HEK293 (cell line): ENCODE results near the gene NAGA.

Experiments
- CTCF ChIA-PET: fragments of 350-600 bp; formaldehyde crosslinking; extraction: SDS; loops from one replicate; lab custom pipeline; 2021; ENCODE audit warnings: antibody characterized with exemption; lab: Yijun Ruan, JAX
- POLR2A ChIA-PET: fragments of 300-600 bp; formaldehyde crosslinking; extraction: SDS; loops from one replicate; lab custom pipeline; 2020; ENCODE audit warnings: antibody characterized with exemption, inconsistent platforms; lab: Yijun Ruan, JAX
- H3K27ac ChIP-seq: fragments of 200-500 bp; sonication (Bioruptor generic); 2 replicates; pipeline ENCODE4 v1.5.1; 2014; ENCODE audit warnings: low read depth, low read length, control low read depth, inconsistent platforms; ENCODE audit errors: extremely low read depth
- H3K36me3 ChIP-seq, 2 experiments: fragments of 200-500 bp in 1 of 2; sonication (Bioruptor generic) in 1 of 2; 1 replicate in 1 of 2; 2 replicates in 1 of 2; pipeline ENCODE4 v1.5.1; 2014 to 2017; ENCODE audit warnings: inconsistent platforms in 2 of 2, low read length in 2 of 2; ENCODE audit not compliant: control insufficient read depth in 2 of 2, insufficient read depth in 1 of 2
- H3K4me1 ChIP-seq: fragments of 200-500 bp; sonication (Bioruptor generic); 2 replicates; pipeline ENCODE4 v1.5.1; 2014; ENCODE audit warnings: mild to moderate bottlenecking, low read length, inconsistent platforms; ENCODE audit not compliant: control insufficient read depth, insufficient read depth
- H3K4me3 ChIP-seq: 2 replicates; pipeline ENCODE4 v1.5.1; 2011; ENCODE audit warnings: low read depth, mild to moderate bottlenecking, control low read depth, low read length, moderate library complexity
- H3K9me3 ChIP-seq: fragments of 200-500 bp; sonication (Bioruptor generic); 2 replicates; pipeline ENCODE4 v1.5.1; 2014; ENCODE audit warnings: low read depth, low read length, inconsistent platforms; ENCODE audit not compliant: control insufficient read depth, insufficient read depth
- GLIS2 ChIP-seq: fragments of 450-650 bp; formaldehyde crosslinking; IDR thresholded peaks from 2 replicates; pipeline ENCODE4 v1.5.1; 2016; ENCODE audit warnings: missing biosample characterization, missing genetic modification characterization
- HOXD13 ChIP-seq: sonication (generic); formaldehyde crosslinking; IDR thresholded peaks from 2 replicates; pipeline ENCODE4 v1.8.0; 2022; ENCODE audit warnings: missing genetic modification reagents, borderline replicate concordance
- INSM2 ChIP-seq: fragments of 450-650 bp; formaldehyde crosslinking; IDR thresholded peaks from 2 replicates; pipeline ENCODE4 v1.5.1; 2016; ENCODE audit warnings: missing biosample characterization, missing genetic modification characterization
- PRDM1 ChIP-seq: fragments of 450-650 bp; formaldehyde crosslinking; IDR thresholded peaks from 2 replicates; pipeline ENCODE4; 2016; ENCODE audit warnings: missing biosample characterization, missing genetic modification characterization
- TRIM28 ChIP-seq: IDR thresholded peaks from 2 replicates; pipeline ENCODE4 v1.6.1; 2011; ENCODE audit warnings: low read length, control low read depth, borderline replicate concordance
- YY1 ChIP-seq: fragments of 450-650 bp; formaldehyde crosslinking; IDR thresholded peaks from 2 replicates; pipeline ENCODE4 v1.5.1; 2018; ENCODE audit warnings: missing biosample characterization, missing genetic modification characterization
- ZBTB10 ChIP-seq: fragments of 450-650 bp; formaldehyde crosslinking; IDR thresholded peaks from 2 replicates; pipeline ENCODE4 v1.5.1; 2016; ENCODE audit warnings: missing biosample characterization, missing genetic modification characterization
- ZBTB7A ChIP-seq: fragments of 450-650 bp; formaldehyde crosslinking; IDR thresholded peaks from 2 replicates; pipeline ENCODE4 v1.5.1; 2016; ENCODE audit warnings: low read depth, missing biosample characterization, missing genetic modification characterization
- ZFP69B ChIP-seq: fragments of 450-650 bp; formaldehyde crosslinking; IDR thresholded peaks from 2 replicates; pipeline ENCODE4 v1.5.1; 2016; ENCODE audit warnings: missing biosample characterization, missing genetic modification characterization
- ZNF311 ChIP-seq: fragments of 450-650 bp; formaldehyde crosslinking; IDR thresholded peaks from 2 replicates; pipeline ENCODE4 v1.5.1; 2017; ENCODE audit warnings: missing biosample characterization, missing genetic modification characterization, borderline replicate concordance
- ZNF366 ChIP-seq: fragments of 450-650 bp; formaldehyde crosslinking; conservative IDR thresholded peaks from 2 replicates; pipeline ENCODE4 v1.5.1; 2016; ENCODE audit warnings: missing biosample characterization, missing genetic modification characterization
- ZNF398 ChIP-seq: fragments of 450-650 bp; formaldehyde crosslinking; IDR thresholded peaks from 2 replicates; pipeline ENCODE4 v1.5.1; 2017; ENCODE audit warnings: missing biosample characterization, missing genetic modification characterization
- ZNF433 ChIP-seq: fragments of 450-650 bp; formaldehyde crosslinking; IDR thresholded peaks from 2 replicates; pipeline ENCODE4 v1.5.1; 2016; ENCODE audit warnings: missing biosample characterization, missing genetic modification characterization, low read depth
- ZNF580 ChIP-seq: fragments of 450-650 bp; formaldehyde crosslinking; IDR thresholded peaks from 2 replicates; pipeline ENCODE4 v1.5.1; 2016; ENCODE audit warnings: missing biosample characterization, missing genetic modification characterization
- ZNF768 ChIP-seq: fragments of 450-650 bp; formaldehyde crosslinking; IDR thresholded peaks from 2 replicates; pipeline ENCODE4 v1.5.1; 2018; ENCODE audit warnings: missing biosample characterization, mild to moderate bottlenecking, missing genetic modification characterization
- TF ChIP-seq, protein P1 (sequence below): fragments of 450-650 bp; formaldehyde crosslinking; IDR thresholded peaks from 2 replicates; pipeline ENCODE4; 2016; ENCODE audit warnings: missing biosample characterization, missing genetic modification characterization
- TF ChIP-seq, protein P2 (sequence below): fragments of 450-650 bp; formaldehyde crosslinking; IDR thresholded peaks from 2 replicates; pipeline ENCODE4 v1.5.0; 2017; ENCODE audit warnings: missing biosample characterization, missing genetic modification characterization, borderline replicate concordance

NAGA gene

GRCh38 chr22:42021571-42021970 is 49.0 kb downstream of the NAGA start:
- TF ChIP-seq ZNF398 (tag by site-specific recombination): no peak
- Histone ChIP-seq H3K9me3 (no peaks in the 10 kb centered on the region; the same call in 1 of the 2 replicates), H3K27ac (no peak overlapping the region), H3K4me3 (no peak overlapping the region), H3K4me1 (no peaks in the 10 kb centered on the region), H3K36me3 (no peaks in the 10 kb centered on the region)
- POLR2A ChIA-PET: no interaction called here
- CTCF ChIA-PET: no interaction called here

- Histone ChIP-seq H3K27ac (no peak overlapping the region), H3K4me3 (no peak overlapping the region), H3K4me1 (no peaks in the 10 kb centered on the region), H3K9me3 (no peaks in the 10 kb centered on the region; the same call in 1 of the 2 replicates), H3K36me3 (no peaks in the 10 kb centered on the region)
- POLR2A ChIA-PET: no interaction called here
- CTCF ChIA-PET: no interaction called here
- no peak for TF ChIP-seq ZBTB7A (tag by site-specific recombination)
- TF ChIP-seq PRDM1: peak; percentile 83
- TF ChIP-seq ZNF433 (tag by site-specific recombination): no peak
- no peak for TF ChIP-seq ZNF768 (tag by site-specific recombination)
- TF ChIP-seq ZBTB10 (tag by site-specific recombination): no peak
- no peak for TF ChIP-seq ZNF580 (tag by site-specific recombination)
- TF ChIP-seq GLIS2 (tag by site-specific recombination): no peak
- TF ChIP-seq YY1: no peak
- TF ChIP-seq ZNF366 (tag by site-specific recombination): peak; percentile 60; the same call in 1 of the 2 replicates
- no peak for TF ChIP-seq INSM2
- TF ChIP-seq, protein P1, sequence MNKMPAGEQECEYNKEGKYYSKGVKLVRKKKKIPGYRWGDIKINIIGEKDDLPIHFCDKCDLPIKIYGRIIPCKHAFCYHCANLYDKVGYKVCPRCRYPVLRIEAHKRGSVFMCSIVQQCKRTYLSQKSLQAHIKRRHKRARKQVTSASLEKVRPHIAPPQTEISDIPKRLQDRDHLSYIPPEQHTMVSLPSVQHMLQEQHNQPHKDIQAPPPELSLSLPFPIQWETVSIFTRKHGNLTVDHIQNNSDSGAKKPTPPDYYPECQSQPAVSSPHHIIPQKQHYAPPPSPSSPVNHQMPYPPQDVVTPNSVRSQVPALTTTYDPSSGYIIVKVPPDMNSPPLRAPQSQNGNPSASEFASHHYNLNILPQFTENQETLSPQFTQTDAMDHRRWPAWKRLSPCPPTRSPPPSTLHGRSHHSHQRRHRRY (tag by site-specific recombination): no peak
- TF ChIP-seq ZFP69B (tag by site-specific recombination): no peak
- TF ChIP-seq TRIM28: no peak
- TF ChIP-seq, protein P2, sequence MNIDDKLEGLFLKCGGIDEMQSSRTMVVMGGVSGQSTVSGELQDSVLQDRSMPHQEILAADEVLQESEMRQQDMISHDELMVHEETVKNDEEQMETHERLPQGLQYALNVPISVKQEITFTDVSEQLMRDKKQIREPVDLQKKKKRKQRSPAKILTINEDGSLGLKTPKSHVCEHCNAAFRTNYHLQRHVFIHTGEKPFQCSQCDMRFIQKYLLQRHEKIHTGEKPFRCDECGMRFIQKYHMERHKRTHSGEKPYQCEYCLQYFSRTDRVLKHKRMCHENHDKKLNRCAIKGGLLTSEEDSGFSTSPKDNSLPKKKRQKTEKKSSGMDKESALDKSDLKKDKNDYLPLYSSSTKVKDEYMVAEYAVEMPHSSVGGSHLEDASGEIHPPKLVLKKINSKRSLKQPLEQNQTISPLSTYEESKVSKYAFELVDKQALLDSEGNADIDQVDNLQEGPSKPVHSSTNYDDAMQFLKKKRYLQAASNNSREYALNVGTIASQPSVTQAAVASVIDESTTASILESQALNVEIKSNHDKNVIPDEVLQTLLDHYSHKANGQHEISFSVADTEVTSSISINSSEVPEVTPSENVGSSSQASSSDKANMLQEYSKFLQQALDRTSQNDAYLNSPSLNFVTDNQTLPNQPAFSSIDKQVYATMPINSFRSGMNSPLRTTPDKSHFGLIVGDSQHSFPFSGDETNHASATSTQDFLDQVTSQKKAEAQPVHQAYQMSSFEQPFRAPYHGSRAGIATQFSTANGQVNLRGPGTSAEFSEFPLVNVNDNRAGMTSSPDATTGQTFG (tag by site-specific recombination): no peak
- TF ChIP-seq HOXD13 (CRISPR knock-in tag): no peak
- TF ChIP-seq ZNF311 (tag by site-specific recombination): no peak
Measured at GRCh38 chr22:42018224-42018623, 52.4 kb downstream of the NAGA start.
